ENCODE data around the gene PDE4D. TPM values are rescaled to one million over a fixed set of nuclear protein-coding genes. Genes with fewer than 3 reads are reported as not detected.

The PDE4D gene
- total RNA-seq, 4 donors from 2014 or later: 6.7 to 21.0 (median 15.0) TPM

DNA sequence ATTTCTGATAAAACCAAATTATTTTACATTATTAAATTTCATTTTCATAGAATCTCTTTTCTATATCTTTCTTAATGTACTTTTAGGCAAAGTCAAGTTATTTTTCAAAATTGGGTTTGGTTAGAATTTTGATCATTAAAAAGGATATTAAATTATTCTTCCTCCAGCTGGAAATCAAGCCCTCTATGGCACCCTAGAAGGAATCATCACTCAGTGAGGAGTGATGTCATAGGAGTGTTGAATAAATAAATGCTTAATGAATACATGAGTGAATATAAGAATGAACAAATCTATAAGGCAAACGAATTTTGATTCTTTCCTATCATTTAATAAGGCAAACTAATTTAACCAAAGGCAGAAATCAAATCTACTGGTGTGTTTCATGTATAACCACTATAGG is 639.9 kb downstream of the PDE4D start:
- intact Hi-C loops (cut with DNase I; ENCODE audit: low total_unique reads): no loop called here
- no peak for TF ChIP-seq POLR2A (IDR thresholded peaks at IDR 0.05)
- TF ChIP-seq CTCF (IDR thresholded peaks at IDR 0.05): no peak
- no peak for DNase-seq (ENCODE audit: low spot score in 2 of 2)
- H3K4me3 ChIP-seq (ENCODE audit: low read depth, poor library complexity, severe bottlenecking): no peak overlapping the region
- 64 to 76% methylated on average over 1 of the region's 1 CpG for WGBS, 2 donors

DNA sequence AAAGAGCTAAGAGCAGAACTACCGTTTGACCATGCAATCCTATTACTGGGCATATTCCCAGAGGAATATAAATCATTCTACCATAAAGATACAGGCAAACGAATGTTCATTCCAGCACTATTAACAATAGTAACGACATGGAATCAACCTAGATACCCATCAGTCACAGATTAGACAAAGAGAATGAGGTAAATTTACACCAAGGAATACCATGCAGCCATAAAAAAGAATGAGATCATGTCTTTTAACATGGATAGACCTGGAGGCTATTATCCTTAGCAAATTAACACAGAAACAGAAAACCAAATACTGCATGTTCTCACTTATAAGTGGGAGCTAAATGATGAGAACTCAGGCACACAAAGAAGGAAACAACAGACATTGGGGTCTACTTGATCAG is 641.9 kb downstream of the PDE4D start:
- no peak overlapping the region for H3K4me3 ChIP-seq (ENCODE audit: low read depth, poor library complexity, severe bottlenecking)
- TF ChIP-seq POLR2A (IDR thresholded peaks at IDR 0.05) (no peak), CTCF (IDR thresholded peaks at IDR 0.05) (no peak)
- intact Hi-C loops (cut with DNase I; ENCODE audit: low total_unique reads): no loop called here
- WGBS, 2 donors: 48 to 66% methylated on average over 3 of the region's 3 CpGs
- no peak for DNase-seq (ENCODE audit: low spot score in 2 of 2)

- WGBS, 2 donors: 93 to 95% methylated on average over 2 of the region's 2 CpGs
- no peak for TF ChIP-seq POLR2A (IDR thresholded peaks at IDR 0.05)
- no peak for TF ChIP-seq CTCF (IDR thresholded peaks at IDR 0.05)
- intact Hi-C loops (cut with DNase I; ENCODE audit: low total_unique reads): no loop called here
- H3K4me3 ChIP-seq (ENCODE audit: low read depth, poor library complexity, severe bottlenecking): no peak overlapping the region
- DNase-seq (ENCODE audit: low spot score in 2 of 2): no peak
Observed at GRCh38 chr5:59249726-59250125, 643.8 kb downstream of the PDE4D start.

DNA sequence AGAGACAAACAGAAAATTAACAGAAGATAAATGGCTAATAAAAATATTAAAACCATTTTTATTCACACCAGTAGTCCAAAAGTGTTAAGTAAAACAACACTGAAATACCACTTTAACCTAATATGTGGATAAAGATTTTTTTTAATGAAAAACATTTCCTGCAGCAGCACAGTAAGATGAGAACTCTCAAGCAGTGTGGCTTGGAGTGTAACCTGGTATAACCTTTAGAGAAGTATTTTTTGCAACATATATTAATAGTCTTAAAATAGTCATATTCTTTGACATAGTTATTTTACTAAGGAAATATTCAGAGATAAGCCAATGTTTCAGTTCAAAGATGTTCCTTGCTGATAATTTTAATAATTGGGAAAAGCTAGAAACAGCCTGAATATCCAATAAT is 644.4 kb downstream of the PDE4D start:
- H3K4me3 ChIP-seq (ENCODE audit: low read depth, poor library complexity, severe bottlenecking): no peak overlapping the region
- TF ChIP-seq CTCF (IDR thresholded peaks at IDR 0.05): no peak
- no peak for DNase-seq (ENCODE audit: low spot score in 2 of 2)
- intact Hi-C loops (cut with DNase I; ENCODE audit: low total_unique reads): no loop called here

- DNase-seq (ENCODE audit: low spot score in 2 of 2): no peak
- TF ChIP-seq CTCF (IDR thresholded peaks at IDR 0.05): no peak
- no peak for TF ChIP-seq POLR2A (IDR thresholded peaks at IDR 0.05)
- intact Hi-C loops (cut with DNase I; ENCODE audit: low total_unique reads): no loop called here
- no peak overlapping the region for H3K4me3 ChIP-seq (ENCODE audit: low read depth, poor library complexity, severe bottlenecking)
Observed at GRCh38 chr5:59246882-59247281, 646.6 kb downstream of the PDE4D start.

- DNase-seq (ENCODE audit: low spot score in 2 of 2): no peak
- WGBS, 2 donors: 33 to 34% methylated on average over 3 of the region's 3 CpGs
- H3K4me3 ChIP-seq (ENCODE audit: low read depth, poor library complexity, severe bottlenecking): no peak overlapping the region
- intact Hi-C loops (cut with DNase I; ENCODE audit: low total_unique reads): no loop called here
- TF ChIP-seq CTCF (IDR thresholded peaks at IDR 0.05) (no peak), POLR2A (IDR thresholded peaks at IDR 0.05) (no peak)
Observed at GRCh38 chr5:59246145-59246869, 647.2 kb downstream of the PDE4D start.
